ENCODE data around the gene GPR42. TPM values are rescaled to one million over a fixed set of nuclear protein-coding genes. Genes with fewer than 3 reads are reported as not detected.

GPR42 gene
- total RNA-seq, 1 experiment from 2014 or later, result not detected

GRCh38 chr19:35388277-35389054, 17.6 kb downstream of the GPR42 start:
- ChIA-PET CTCF (no interaction called here), RAD21 (ENCODE audit: low non-redundant PET in 1 of 2, low total read pairs in 2 of 2, uncharacterized antibody in 2 of 2, unreplicated experiment in 2 of 2) (no interaction called here), POLR2A (interaction anchor here (1.0 kb wide), 1 partner anchor 15 kb away, joined by 3 read pairs; no protein-coding TSS in a partner anchor)
- Histone ChIP-seq H3K4me3 (replicated peaks in 1 of 2; ENCODE audit: low read depth in 1 of 2, low read length in 2 of 2) (no peak overlapping the region), H3K9ac (ENCODE audit: low read length) (no peak overlapping the region), H3K4me1 (ENCODE audit: control insufficient read depth in 1 of 2, insufficient read depth in 2 of 2, low read length in 2 of 2) (peaks cover 0 to 8% of the 10 kb centered on the region in 2 experiments; a peak in 2 of 4 replicates), H3K9me2 (ENCODE audit: insufficient read depth) (no peaks in the 10 kb centered on the region), H4K20me1 (ENCODE audit: insufficient read depth) (no peaks in the 10 kb centered on the region), H3K27me3 (ENCODE audit: insufficient read depth, low read length) (no peaks in the 10 kb centered on the region), H3K36me3 (ENCODE audit: control insufficient read depth in 1 of 2, insufficient read depth in 2 of 2, low read length in 2 of 2) (no peaks in the 10 kb centered on the region), H3K4me2 (ENCODE audit: low read length) (no peak overlapping the region), H2AFZ (ENCODE audit: low read depth, low read length, poor library complexity, severe bottlenecking) (no peak overlapping the region), H3K79me2 (ENCODE audit: insufficient read depth, low read length) (no peaks in the 10 kb centered on the region), H3K9me3 (ENCODE audit: control insufficient read depth in 1 of 2, insufficient read depth in 1 of 2, low read depth in 1 of 2, low read length in 2 of 2) (peaks cover 7 to 9% of the 10 kb centered on the region in 2 experiments; a peak in 2 of 4 replicates), H3K27ac (ENCODE audit: low read depth, low read length) (no peak overlapping the region)
- TF ChIP-seq FOSL1 (IDR thresholded peaks at IDR 0.05; ENCODE audit: low read depth), result no peak
- TF ChIP-seq JUND (IDR thresholded peaks at IDR 0.05), result no peak
- TF ChIP-seq YY1 (IDR thresholded peaks at IDR 0.05; ENCODE audit: extremely low read depth, insufficient replicate concordance, low read depth, low read length), result no peak
- TF ChIP-seq, protein P1, sequence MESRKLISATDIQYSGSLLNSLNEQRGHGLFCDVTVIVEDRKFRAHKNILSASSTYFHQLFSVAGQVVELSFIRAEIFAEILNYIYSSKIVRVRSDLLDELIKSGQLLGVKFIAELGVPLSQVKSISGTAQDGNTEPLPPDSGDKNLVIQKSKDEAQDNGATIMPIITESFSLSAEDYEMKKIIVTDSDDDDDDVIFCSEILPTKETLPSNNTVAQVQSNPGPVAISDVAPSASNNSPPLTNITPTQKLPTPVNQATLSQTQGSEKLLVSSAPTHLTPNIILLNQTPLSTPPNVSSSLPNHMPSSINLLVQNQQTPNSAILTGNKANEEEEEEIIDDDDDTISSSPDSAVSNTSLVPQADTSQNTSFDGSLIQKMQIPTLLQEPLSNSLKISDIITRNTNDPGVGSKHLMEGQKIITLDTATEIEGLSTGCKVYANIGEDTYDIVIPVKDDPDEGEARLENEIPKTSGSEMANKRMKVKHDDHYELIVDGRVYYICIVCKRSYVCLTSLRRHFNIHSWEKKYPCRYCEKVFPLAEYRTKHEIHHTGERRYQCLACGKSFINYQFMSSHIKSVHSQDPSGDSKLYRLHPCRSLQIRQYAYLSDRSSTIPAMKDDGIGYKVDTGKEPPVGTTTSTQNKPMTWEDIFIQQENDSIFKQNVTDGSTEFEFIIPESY (IDR thresholded peaks at IDR 0.05; ENCODE audit: extremely low read depth, insufficient replicate concordance, low read length), result no peak
- no peak for TF ChIP-seq POLR2A (IDR thresholded peaks at IDR 0.05; ENCODE audit: borderline replicate concordance, extremely low read depth, insufficient read depth, insufficient read length)
- TF ChIP-seq ZFX (IDR thresholded peaks at IDR 0.05), result no peak
- TF ChIP-seq, protein P2, sequence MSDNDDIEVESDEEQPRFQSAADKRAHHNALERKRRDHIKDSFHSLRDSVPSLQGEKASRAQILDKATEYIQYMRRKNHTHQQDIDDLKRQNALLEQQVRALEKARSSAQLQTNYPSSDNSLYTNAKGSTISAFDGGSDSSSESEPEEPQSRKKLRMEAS (IDR thresholded peaks at IDR 0.05), result no peak
- no peak for TF ChIP-seq CEBPB (IDR thresholded peaks at IDR 0.05; ENCODE audit: low read depth)
- TF ChIP-seq EGR1 (IDR thresholded peaks at IDR 0.05; ENCODE audit: low read depth), result no peak
- no peak for TF ChIP-seq CTCF (IDR thresholded peaks at IDR 0.05 in 2 of 3, conservative IDR thresholded peaks at IDR 0.05 in 1 of 3; ENCODE audit: borderline replicate concordance in 1 of 3, insufficient read depth in 1 of 3, low read depth in 2 of 3, low read length in 2 of 3)
- no peak for TF ChIP-seq SP1 (IDR thresholded peaks at IDR 0.05; ENCODE audit: low read depth)
- no TSS peak for BruUV-seq (replicated peaks)
- no peak for DNase-seq (ENCODE audit: low read depth, low spot score)
- ATAC-seq, result no peak
- intact Hi-C loops (cut with micrococcal nuclease), result no loop called here
